Activated T-cell treated with anti-CD3 and anti-CD28 coated beads, Interleukin-2, amount 50 U/mL, for 1 hour (primary cell): Measurements from ENCODE around the gene STAB1.

Experiments used
- DNase-seq: peaks from one replicate; pipeline ENCODE4 v3.0.0-alpha.2; 2020

STAB1 gene

DNA sequence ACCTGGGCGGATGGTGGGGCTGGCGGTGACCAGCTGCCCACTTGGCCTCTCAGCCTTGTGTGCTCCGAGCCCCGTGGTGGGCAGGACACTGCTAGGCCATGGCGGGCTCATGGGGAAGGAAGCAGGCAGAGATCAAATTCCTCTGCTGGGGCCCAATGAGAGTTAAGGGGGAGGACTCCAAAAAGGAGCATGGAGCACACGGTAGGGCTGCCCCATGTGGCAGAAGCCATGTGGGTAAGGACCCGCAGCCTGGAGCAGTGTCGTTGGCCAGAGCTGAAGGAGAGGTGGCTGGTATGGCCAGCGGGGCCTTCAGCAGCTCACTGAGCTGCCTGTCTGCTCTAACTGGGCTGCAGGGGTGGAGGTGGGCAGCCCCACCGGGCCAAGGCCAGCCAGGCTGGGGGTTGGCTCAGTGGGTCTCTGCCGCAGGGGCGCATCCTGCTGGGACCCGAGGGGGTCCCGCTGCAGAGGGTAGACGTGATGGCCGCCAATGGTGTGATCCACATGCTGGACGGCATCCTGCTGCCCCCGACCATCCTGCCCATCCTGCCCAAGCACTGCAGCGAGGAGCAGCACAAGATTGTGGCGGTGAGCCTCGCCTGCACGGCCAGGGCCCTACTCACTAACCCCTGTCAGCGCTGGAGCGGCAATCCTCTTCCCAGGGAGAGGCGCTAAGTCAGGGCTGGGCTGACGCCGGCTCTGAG is 11.3 kb downstream of the STAB1 start:
- DNase-seq = no peak

DNA sequence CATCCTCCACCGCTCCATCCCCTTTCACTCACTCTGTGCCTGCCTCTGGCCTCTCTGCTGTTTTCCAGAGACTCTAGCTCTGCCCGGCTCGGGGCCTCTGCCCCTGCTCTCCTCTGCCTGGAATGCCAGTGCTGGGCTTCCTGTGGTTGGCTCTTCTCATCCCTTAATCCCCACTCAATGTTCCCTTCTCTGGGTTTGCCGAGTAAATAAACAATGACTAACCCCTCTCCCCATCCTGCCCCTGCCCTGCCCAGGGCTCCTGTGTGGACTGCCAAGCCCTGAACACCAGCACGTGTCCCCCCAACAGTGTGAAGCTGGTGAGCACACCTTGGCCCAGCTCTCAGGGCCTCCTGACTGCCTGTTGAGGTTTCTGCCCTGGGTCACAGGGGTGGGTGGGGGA is 12.2 kb downstream of the STAB1 start:
- DNase-seq = no peak

DNA sequence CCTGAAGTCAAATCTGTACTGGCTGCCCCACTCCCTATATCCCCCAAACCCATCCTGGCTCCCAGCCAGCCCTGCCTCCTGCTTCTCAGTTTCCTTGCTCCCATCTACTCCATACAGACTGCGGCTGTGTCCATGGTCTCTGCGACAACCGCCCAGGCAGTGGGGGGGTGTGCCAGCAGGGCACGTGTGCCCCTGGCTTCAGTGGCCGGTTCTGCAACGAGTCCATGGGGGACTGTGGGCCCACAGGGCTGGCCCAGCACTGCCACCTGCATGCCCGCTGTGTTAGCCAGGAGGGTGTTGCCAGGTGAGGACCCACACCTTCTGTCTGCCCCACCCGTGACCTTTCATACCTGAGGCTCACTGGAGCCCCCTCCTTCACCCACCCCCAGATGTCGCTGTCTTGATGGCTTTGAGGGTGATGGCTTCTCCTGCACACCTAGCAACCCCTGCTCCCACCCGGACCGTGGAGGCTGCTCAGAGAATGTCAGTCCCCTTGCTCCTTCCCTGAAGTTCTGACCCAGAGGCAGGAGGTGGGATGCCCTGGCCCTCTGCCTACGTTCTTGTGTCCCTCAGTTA is 14.7 kb downstream of the STAB1 start:
- DNase-seq = no peak

DNA sequence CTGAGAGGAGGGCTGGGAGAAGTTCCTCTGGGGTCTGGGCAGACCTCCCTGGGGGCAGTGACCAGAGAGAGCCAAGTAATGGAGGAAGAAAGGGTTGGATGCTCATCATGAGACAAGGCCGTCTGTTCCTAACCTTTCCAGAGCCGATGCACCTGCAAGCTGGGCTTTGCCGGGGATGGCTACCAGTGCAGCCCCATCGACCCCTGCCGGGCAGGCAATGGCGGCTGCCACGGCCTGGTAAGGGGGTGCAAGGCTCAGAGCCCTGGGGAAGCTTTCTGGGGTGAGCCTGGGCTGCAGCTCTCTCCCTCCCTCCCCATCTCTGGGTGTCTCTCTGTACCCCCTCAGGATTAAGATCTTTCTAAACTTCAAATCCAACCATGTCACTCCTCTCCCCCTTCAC is 16.4 kb downstream of the STAB1 start:
- DNase-seq = no peak

DNA sequence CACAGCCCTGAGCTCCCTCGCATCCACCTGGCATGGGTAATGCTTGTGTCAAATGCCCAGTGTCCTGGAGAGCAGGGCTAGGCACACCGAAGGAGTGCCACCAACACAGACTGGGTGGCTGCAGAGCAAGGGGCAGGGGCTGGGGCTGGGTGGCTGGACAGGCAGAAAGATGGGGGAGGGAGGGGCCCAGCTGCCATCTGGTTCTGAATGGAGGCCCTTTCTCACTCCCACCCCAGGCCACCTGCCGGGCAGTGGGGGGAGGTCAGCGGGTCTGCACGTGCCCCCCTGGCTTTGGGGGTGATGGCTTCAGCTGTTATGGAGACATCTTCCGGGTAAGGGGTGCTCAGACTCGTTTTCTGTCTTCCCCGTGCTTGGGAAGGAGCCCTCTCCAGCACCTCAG is 17.0 kb downstream of the STAB1 start:
- DNase-seq = no peak

DNA sequence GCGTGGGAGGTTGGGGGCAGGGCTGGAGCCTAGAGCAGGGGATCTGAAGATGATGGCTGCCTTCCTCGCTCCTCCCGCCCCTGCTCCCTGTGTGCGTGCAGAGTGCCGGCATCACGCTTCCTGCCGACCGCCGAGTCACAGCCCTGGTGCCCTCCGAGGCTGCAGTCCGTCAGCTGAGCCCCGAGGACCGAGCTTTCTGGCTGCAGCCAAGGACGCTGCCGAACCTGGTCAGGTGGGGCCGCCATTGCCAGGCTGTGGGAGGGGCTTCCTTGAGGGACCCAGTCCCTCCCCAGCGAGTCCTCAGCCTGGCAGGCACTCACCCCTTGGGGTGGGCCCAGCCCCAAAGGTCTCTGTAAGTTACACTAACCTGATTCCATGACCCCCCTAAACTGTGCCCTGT is 17.6 kb downstream of the STAB1 start:
- DNase-seq = no peak

DNA sequence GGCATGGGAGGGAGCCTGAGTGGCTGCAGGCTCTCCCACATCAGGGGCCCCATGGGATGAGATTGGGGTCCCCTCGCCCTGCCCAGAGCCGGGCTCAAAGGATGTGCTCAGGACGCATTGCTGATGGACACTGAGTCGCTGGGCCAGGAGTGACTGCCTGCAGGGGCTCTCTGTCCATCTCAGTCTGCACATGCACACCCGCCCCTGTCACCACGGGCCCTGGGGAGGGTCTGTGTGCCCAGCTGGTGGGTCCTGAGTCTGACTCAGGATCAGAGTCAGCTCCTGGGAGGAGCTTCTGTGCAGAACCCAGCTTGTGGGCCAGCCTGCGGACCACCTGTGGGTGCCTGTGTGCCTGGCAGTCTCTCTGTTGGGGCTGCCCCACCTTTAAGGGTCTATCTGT is 18.1 kb downstream of the STAB1 start:
- no peak for DNase-seq

DNA sequence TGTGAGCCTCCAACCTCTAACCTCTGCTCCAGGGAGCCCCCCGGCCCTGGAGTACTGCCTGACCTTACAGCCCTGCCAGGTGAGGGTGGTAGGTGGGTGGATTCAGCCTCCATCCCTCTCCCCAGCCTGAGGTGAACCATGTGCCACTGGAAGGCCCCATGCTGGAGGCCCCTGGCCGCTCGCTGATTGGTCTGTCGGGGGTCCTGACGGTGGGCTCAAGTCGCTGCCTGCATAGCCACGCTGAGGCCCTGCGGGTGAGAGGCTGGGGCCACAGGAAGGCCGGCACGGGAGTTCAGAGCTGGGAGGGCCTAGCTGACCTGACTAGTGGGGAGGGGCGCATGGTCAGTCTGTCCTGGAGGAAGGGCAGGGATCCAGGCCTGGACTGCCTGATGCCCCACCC is 19.4 kb downstream of the STAB1 start:
- no peak for DNase-seq

DNA sequence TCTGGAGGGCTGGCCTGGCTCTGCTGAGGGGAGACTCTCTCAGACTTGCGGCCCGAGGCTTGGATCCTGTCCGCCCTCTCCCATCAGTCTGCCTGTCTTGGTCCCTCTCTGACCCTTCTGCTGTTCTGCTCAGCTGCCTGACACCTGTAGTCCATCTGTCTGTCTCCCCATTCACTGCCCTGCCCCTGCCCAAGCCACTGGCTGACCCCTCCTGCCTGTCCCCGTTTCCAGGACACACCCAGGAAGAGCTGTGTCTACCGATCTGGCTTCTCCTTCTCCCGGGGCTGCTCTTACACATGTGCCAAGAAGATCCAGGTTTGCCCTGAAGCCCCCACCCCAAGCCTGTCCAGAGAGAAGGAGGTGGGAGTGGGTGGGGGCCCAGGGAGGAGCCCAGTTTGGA is 20.1 kb downstream of the STAB1 start:
- no peak for DNase-seq

DNA sequence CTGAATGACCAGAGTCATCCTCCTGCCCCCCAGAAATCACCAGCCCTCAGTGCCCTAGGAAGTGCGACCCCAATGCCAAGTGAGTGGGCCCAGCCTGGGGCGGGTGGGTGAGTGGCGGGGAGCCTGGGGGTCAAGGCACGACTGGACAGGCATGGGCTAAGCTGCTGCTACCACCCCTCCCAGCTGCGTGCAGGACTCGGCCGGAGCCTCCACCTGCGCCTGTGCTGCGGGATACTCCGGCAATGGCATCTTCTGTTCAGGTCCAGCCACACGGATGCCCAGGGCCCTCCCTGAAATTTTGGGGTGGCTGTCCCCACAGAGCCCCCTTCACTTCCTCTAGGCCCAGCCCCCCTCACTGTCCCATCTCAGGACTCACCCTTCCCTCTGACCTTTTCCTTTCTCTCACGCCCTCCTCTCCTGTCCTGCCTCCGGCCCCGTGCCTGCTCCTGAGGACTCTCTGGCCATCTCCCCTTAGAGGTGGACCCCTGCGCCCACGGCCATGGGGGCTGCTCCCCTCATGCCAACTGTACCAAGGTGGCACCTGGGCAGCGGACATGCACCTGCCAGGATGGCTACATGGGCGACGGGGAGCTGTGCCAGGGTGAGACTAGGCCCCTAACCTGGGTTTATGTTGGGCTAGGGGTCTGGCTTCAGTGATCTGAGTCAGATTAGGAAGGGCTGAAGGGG is 21.5 kb downstream of the STAB1 start:
- DNase-seq = no peak

DNA sequence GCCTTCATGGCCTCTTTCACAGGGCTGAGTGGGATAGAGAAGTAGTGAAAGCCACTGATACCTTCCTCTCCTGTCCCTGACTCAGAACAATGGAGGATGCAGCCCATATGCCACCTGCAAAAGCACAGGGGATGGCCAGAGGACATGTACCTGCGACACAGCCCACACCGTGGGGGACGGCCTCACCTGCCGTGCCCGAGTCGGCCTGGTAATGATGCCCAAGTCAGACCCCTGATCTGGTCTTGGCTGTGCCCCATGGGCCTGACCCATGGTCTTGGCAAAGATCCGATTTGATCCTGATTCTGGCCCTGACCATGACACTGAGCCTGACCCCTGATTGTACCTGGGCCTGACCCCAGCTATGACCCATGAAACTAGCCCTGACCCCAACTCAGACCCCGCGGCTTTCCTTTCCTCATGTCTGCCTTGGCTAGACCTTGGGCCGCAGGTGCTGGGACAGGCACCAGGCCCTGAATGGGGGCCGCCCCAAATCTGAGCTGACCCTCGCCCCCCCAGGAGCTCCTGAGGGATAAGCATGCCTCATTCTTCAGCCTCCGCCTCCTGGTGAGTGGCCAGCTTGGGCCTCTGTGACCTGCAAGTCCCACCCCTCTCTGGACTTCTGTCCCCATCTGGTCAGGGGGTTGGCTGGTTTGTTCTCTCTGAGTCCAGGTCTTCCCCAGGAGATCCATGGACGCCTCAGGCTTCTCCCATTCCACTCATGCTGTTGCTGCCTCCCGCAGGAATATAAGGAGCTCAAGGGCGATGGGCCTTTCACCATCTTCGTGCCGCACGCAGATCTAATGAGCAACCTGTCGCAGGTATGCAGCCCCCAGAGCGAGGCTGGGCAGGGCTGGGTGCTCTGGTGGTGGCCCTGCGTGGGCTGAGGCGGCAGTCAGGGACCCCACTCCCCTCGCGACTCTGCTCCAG is 22.9 kb downstream of the STAB1 start:
- DNase-seq = no peak

DNA sequence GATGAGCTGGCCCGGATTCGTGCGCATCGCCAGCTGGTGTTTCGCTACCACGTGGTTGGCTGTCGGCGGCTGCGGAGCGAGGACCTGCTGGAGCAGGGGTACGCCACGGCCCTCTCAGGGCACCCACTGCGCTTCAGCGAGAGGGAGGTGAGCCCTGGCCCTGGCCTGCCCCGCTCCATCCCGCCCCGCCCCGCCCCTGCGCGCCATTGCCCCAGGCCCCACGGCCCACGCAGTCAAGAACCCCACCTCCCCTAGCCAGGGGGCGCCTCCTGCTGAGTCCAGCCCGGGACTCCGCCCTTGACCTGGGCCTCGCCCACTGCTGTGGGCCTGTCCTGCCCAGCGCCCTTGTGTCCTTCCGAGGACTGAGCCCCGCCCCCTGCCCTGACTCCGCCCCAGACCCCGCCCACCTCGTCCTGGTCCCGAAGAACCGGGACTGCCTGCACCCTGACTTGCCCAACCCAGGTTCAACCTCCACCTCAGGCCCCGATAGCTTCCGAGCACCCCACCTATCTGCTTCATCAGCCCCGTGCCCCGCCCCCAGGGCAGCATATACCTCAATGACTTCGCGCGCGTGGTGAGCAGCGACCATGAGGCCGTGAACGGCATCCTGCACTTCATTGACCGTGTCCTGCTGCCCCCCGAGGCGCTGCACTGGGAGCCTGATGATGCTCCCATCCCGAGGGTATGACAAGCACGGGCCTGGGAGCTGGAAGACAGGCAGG is 23.7 kb downstream of the STAB1 start:
- no peak for DNase-seq

DNA sequence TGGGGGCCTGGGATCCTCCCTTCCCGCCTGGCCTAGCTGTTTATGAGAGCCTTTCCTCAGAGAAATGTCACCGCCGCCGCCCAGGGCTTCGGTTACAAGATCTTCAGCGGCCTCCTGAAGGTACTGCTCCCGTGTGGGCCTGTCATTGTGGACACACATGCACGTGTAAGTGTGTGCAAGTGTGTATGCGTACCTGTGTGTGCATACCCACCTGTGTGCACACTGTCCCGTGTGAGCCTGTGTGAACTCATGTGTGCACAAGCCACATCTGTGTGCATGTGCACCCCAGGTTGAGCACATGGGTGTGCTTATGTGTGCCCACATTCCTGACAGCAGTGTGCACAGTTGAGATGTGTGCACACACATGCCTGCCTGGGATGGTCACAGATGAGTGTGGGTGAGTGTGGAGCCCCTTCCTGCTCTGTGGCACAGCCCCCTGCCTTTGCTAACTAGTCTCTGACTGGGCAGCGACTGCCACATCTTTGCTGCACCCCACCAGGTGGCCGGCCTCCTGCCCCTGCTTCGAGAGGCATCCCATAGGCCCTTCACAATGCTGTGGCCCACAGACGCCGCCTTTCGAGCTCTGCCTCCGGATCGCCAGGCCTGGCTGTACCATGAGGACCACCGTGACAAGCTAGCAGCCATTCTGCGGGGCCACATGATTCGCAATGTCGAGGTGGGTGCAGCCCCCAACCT is 24.5 kb downstream of the STAB1 start:
- DNase-seq = no peak

DNA sequence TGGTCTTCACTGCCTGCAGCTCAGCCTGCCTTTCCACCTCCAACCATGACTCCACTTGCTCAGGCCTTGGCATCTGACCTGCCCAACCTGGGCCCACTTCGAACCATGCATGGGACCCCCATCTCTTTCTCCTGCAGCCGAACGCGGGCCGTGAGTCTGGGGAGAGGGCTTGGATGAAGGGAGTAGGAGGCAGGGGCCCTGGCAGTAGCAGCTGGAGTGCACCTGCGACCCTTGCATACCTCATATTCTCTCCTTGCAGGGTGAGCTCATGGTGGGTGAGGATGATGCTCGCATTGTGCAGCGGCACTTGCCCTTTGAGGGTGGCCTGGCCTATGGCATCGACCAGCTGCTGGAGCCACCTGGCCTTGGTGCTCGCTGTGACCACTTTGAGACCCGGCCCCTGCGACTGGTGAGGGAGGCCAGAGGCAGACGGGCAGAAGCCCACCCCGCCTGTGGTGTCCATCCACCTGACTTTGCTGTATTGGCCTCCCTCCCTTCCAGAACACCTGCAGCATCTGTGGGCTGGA is 25.1 kb downstream of the STAB1 start:
- DNase-seq = no peak

DNA sequence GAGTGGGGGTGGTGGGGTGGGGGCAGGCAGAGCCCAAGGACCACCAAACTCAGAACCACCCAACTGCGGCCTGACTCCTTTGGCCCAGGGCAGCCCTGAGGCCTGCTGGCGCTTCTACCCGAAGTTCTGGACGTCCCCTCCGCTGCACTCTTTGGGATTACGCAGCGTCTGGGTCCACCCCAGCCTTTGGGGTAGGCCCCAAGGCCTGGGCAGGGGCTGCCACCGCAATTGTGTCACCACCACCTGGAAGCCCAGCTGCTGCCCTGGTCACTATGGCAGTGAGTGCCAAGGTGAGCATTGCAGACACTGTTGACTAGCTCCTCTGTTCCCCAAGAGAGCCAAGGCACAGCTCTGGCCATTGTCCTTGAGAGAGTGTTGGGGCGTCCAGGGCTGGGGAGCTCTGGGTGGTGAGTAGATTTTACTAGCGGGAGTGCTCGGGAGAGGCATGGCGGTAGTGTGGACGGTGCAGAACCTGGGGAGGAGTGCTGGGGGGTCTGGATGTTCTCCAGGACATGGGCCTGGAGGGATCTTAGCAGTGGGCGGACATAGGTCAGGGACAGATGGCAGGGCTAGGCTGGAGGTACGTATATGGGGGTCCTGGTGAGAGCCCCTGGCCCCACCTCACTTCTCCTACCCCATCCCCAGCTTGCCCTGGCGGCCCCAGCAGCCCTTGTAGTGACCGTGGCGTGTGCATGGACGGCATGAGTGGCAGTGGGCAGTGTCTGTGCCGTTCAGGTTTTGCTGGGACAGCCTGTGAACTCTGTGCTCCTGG is 25.8 kb downstream of the STAB1 start:
- no peak for DNase-seq

DNA sequence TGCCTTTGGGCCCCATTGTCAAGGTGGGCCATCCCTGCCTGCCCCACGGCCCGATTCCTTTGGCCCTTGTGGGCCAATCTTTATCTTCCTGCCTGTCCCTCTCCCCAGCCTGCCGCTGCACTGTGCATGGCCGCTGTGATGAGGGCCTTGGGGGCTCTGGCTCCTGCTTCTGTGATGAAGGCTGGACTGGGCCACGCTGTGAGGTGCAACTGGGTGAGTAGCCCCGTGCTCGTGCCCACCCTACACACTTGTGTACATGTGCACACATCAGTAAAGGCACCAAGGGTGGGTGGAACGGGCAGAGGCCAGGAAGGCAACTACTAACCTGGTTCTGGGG is 26.3 kb downstream of the STAB1 start:
- DNase-seq = no peak

DNA sequence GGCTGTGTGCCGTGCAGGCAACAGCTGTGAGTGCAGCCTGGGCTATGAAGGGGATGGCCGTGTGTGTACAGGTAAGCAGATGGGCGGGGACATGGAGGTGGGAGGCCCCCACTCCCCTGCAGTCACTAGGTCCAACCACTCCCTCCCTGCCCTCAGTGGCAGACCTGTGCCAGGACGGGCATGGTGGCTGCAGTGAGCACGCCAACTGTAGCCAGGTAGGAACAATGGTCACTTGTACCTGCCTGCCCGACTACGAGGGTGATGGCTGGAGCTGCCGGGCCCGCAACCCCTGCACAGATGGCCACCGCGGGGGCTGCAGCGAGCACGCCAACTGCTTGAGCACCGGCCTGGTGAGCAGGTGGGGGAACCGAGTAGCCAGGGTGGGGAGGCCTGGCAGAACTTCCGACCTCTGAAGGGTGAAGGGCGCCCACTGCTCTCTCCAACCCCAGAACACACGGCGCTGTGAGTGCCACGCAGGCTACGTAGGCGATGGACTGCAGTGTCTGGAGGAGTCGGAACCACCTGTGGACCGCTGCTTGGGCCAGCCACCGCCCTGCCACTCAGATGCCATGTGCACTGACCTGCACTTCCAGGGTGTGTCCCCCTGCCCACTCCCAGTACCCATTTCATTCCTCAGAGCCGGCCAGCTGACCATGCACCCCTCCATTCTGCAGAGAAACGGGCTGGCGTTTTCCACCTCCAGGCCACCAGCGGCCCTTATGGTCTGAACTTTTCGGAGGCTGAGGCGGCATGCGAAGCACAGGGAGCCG is 26.9 kb downstream of the STAB1 start:
- no peak for DNase-seq

DNA sequence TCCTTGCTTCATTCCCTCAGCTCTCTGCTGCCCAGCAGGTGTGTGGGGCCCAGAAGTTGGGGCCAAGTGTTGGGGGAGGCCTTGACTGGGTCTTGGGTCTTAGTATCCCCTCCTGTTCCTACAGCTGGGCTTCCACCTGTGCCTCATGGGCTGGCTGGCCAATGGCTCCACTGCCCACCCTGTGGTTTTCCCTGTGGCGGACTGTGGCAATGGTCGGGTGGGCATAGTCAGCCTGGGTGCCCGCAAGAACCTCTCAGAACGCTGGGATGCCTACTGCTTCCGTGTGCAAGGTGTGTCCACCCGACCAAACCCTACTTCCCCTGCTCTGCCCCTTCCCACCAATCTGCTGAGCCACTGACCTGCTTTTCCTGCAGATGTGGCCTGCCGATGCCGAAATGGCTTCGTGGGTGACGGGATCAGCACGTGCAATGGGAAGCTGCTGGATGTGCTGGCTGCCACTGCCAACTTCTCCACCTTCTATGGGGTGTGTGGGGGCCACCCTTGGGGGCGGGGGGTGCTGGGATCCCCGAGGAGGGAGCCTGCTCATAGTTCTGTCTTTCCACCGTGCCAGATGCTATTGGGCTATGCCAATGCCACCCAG is 27.6 kb downstream of the STAB1 start:
- DNase-seq = no peak

DNA sequence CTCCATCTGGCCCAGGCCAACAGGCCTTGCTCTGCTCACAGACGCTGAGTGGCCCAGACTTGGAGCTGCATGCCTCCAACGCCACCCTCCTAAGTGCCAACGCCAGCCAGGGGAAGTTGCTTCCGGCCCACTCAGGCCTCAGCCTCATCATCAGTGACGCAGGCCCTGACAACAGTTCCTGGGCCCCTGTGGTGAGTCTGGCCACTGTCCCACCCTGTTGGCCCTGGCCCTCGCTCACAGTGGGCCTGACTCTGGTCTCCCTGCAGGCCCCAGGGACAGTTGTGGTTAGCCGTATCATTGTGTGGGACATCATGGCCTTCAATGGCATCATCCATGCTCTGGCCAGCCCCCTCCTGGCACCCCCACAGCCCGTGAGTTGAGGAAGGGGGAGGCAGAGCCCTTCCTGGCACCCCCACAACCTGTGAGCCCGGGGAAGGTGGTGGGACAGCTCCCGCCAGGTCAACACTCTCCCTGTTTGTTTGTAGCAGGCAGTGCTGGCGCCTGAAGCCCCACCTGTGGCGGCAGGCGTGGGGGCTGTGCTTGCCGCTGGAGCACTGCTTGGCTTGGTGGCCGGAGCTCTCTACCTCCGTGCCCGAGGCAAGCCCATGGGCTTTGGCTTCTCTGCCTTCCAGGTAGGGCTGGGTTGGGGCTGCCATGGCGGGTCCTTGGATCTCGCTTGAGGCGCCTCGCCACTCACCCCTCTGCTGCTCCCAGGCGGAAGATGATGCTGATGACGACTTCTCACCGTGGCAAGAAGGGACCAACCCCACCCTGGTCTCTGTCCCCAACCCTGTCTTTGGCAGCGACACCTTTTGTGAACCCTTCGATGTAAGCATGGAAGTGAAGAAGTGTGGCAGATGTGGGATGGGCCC is 28.5 kb downstream of the STAB1 start:
- no peak for DNase-seq
